PC-3 (cell line): ENCODE data around the gene FBXO31.

Source experiments
- CTCF ChIP-seq: fragments of 300-600 bp; sonication (generic); conservative IDR thresholded peaks from 2 replicates; pipeline ENCODE4 v1.5.1; 2017; ENCODE audit warnings: antibody characterized with exemption, low read depth, mild to moderate bottlenecking, low read length
- EZH2 ChIP-seq: fragments of 300-600 bp; sonication (generic); IDR thresholded peaks from one replicate; pipeline ENCODE4 v1.6.1; 2017; ENCODE audit warnings: antibody characterized with exemption, mild to moderate bottlenecking, low read length; ENCODE audit not compliant: unreplicated experiment

- no peak for TF ChIP-seq CTCF
- TF ChIP-seq EZH2, result no peak
These were observed 89.6 kb downstream of the FBXO31 start for GRCh38 chr16:87293990-87294389.
